Loucy (cell line): ENCODE data around the gene PER2.
"Not testable (repeated sequence)": the region's sequence is repeated elsewhere in the genome, so short reads cannot be mapped to it uniquely, and the experiment has no call there.

Source experiments
- H2AFZ ChIP-seq: fragments of 200-600 bp; sonication (generic); 2 replicates; pipeline ENCODE4 v1.6.0; 2016; ENCODE audit warnings: antibody characterized with exemption, mild to moderate bottlenecking, low read length, moderate library complexity
- H3F3A ChIP-seq: fragments of 200-600 bp; 2 replicates; pipeline ENCODE4 v1.6.0; 2016; ENCODE audit warnings: antibody characterized with exemption, low read depth, mild to moderate bottlenecking
- H3K27me3 ChIP-seq: fragments of 200-600 bp; sonication (generic); 2 replicates; pipeline ENCODE4 v1.6.1; 2014; ENCODE audit warnings: low read length, mild to moderate bottlenecking; ENCODE audit not compliant: insufficient read depth, poor library complexity, severe bottlenecking
- H3K36me3 ChIP-seq: fragments of 200-600 bp; sonication (generic); 2 replicates; pipeline ENCODE4 v1.6.1; 2016; ENCODE audit warnings: low read length; ENCODE audit not compliant: insufficient read depth
- H3K4me1 ChIP-seq: fragments of 200-600 bp; sonication (generic); 2 replicates; pipeline ENCODE4 v1.5.1; 2014; ENCODE audit warnings: low read length, mild to moderate bottlenecking; ENCODE audit not compliant: insufficient read depth, poor library complexity, severe bottlenecking
- H3K4me2 ChIP-seq: fragments of 200-600 bp; sonication (generic); 2 replicates; pipeline ENCODE4 v1.6.0; 2014; ENCODE audit warnings: antibody characterized with exemption, low read length, low read depth, mild to moderate bottlenecking; ENCODE audit not compliant: poor library complexity, severe bottlenecking
- H3K4me3 ChIP-seq: fragments of 200-600 bp; sonication (generic); 2 replicates; pipeline ENCODE4 v1.5.1; 2014; ENCODE audit warnings: low read length, mild to moderate bottlenecking, mixed read lengths; ENCODE audit not compliant: poor library complexity, severe bottlenecking
- H3K79me2 ChIP-seq: fragments of 200-600 bp; sonication (generic); 2 replicates; pipeline ENCODE4 v1.6.1; 2014; ENCODE audit warnings: low read length; ENCODE audit not compliant: insufficient read depth
- H3K9ac ChIP-seq: fragments of 200-600 bp; sonication (generic); 2 replicates; pipeline ENCODE4 v1.6.0; 2014; ENCODE audit warnings: mild to moderate bottlenecking, low read depth, low read length, moderate library complexity; ENCODE audit not compliant: poor library complexity, severe bottlenecking
- H3K9me2 ChIP-seq: fragments of 200-600 bp; sonication (generic); replicated peaks from 2 replicates; pipeline ENCODE4 v1.6.1; 2016; ENCODE audit warnings: low read depth, low read length, mixed read lengths
- H3K9me3 ChIP-seq: fragments of 200-600 bp; sonication (generic); 2 replicates; pipeline ENCODE4 v1.6.1; 2014; ENCODE audit warnings: mild to moderate bottlenecking, antibody characterized with exemption, low read length, low read depth; ENCODE audit not compliant: insufficient read depth
- H4K20me1 ChIP-seq: fragments of 200-600 bp; sonication (generic); 2 replicates; pipeline ENCODE4 v1.6.0; 2014; ENCODE audit warnings: antibody characterized with exemption, low read length, mild to moderate bottlenecking; ENCODE audit not compliant: insufficient read depth, poor library complexity, severe bottlenecking
- EZH2phosphoT487 ChIP-seq: fragments of 200-600 bp; IDR thresholded peaks from 2 replicates; pipeline ENCODE4 v1.6.1; 2018; ENCODE audit warnings: antibody characterized with exemption, mild to moderate bottlenecking, moderate library complexity, borderline replicate concordance
- TF ChIP-seq, protein P1 (sequence below): fragments of 200-600 bp; sonication (generic); conservative IDR thresholded peaks from 2 replicates; pipeline ENCODE4 v1.5.1; 2014; ENCODE audit warnings: mild to moderate bottlenecking, antibody characterized with exemption, low read length

Gene PER2

DNA sequence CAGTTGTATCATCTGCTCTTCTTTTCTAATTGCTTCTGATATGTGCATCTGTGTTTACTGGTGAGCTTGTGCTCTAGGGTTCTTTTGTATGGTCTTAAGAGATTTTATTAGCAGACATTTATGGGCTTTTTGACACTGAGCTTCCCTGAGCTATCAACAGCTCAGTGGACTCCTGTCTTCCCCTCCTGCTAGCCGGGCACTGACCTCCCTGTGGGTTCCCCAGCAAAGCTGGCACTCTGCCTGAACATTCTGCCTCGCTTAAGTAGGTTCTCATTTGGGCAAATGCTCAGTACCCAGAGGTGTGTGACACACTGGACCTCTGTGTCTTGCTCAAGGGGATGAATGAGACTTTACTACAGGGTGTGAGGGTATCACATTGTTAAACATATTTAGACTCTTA, 47.7 kb upstream of the PER2 start:
- no peak overlapping the region for H3K9ac ChIP-seq
- TF ChIP-seq, protein P1, sequence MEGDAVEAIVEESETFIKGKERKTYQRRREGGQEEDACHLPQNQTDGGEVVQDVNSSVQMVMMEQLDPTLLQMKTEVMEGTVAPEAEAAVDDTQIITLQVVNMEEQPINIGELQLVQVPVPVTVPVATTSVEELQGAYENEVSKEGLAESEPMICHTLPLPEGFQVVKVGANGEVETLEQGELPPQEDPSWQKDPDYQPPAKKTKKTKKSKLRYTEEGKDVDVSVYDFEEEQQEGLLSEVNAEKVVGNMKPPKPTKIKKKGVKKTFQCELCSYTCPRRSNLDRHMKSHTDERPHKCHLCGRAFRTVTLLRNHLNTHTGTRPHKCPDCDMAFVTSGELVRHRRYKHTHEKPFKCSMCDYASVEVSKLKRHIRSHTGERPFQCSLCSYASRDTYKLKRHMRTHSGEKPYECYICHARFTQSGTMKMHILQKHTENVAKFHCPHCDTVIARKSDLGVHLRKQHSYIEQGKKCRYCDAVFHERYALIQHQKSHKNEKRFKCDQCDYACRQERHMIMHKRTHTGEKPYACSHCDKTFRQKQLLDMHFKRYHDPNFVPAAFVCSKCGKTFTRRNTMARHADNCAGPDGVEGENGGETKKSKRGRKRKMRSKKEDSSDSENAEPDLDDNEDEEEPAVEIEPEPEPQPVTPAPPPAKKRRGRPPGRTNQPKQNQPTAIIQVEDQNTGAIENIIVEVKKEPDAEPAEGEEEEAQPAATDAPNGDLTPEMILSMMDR, result no peak
- no peak for TF ChIP-seq EZH2phosphoT487
- no peaks in the 10 kb centered on the region for H4K20me1 ChIP-seq
- no peak overlapping the region for H2AFZ ChIP-seq
- H3K4me2 ChIP-seq, result no peak overlapping the region
- H3K4me3 ChIP-seq, result no peak overlapping the region
- H3K4me1 ChIP-seq, result peaks cover 9% of the 10 kb centered on the region
- no peaks in the 10 kb centered on the region for H3F3A ChIP-seq
- H3K27me3 ChIP-seq, result no peaks in the 10 kb centered on the region
- H3K9me3 ChIP-seq, result no peaks in the 10 kb centered on the region
- no peaks in the 10 kb centered on the region for H3K79me2 ChIP-seq
- no peaks in the 10 kb centered on the region for H3K9me2 ChIP-seq
- no peaks in the 10 kb centered on the region for H3K36me3 ChIP-seq

DNA sequence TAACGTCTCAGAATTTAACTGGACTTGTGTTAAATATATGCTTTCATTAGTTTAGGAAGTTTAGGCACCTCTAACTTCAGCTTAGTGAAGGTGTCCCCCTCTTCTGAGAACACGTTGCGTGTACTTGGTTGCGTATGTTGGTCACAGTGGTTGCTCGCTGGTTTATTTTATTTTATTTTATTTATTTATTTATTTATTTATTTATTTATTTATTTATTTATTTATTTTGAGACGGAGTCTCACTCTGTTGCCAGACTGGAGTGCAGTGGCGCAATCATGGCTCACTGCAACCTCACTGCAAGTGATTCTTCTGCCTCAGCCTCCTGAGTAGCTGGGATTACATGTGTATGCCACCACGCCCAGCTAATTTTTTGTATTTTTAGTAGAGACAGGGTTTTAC, 47.2 kb upstream of the PER2 start:
- H3K9ac ChIP-seq, H3K27me3 ChIP-seq, H2AFZ ChIP-seq, H3K4me3 ChIP-seq, H3K9me3 ChIP-seq, H3K4me1 ChIP-seq, H3K79me2 ChIP-seq, H3K36me3 ChIP-seq, H4K20me1 ChIP-seq, H3F3A ChIP-seq, H3K4me2 ChIP-seq, H3K9me2 ChIP-seq: not testable (repeated sequence)

DNA sequence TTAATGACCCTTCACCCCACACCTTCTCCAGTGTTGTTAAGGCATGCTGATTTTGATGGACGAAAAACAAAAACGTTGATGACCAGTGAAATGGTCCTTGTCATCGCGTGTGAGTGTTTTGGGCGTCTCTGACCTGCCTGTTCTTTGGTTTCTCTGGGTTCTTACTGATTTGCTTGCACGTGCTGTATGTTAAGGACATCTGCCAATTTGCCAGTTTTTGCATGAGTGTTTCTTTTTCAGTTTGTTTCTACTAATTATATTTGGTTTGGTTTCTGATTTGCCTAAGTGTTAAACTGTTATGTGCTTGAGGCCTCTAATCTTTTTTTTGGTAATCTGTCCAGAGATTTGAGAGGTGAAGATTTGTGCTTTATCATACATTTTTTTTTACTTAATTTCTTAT, 46.5 kb upstream of the PER2 start:
- H2AFZ ChIP-seq, result no peak overlapping the region
- no peaks in the 10 kb centered on the region for H3F3A ChIP-seq
- H3K79me2 ChIP-seq, result no peaks in the 10 kb centered on the region
- no peaks in the 10 kb centered on the region for H3K9me3 ChIP-seq
- H4K20me1 ChIP-seq, result no peaks in the 10 kb centered on the region
- TF ChIP-seq EZH2phosphoT487, result no peak
- TF ChIP-seq, protein P1, result no peak
- no peaks in the 10 kb centered on the region for H3K9me2 ChIP-seq
- H3K4me3 ChIP-seq, result no peak overlapping the region
- H3K4me1 ChIP-seq, result peaks cover 9% of the 10 kb centered on the region
- H3K36me3 ChIP-seq, result no peaks in the 10 kb centered on the region
- no peaks in the 10 kb centered on the region for H3K27me3 ChIP-seq
- H3K4me2 ChIP-seq, result no peak overlapping the region
- no peak overlapping the region for H3K9ac ChIP-seq

DNA sequence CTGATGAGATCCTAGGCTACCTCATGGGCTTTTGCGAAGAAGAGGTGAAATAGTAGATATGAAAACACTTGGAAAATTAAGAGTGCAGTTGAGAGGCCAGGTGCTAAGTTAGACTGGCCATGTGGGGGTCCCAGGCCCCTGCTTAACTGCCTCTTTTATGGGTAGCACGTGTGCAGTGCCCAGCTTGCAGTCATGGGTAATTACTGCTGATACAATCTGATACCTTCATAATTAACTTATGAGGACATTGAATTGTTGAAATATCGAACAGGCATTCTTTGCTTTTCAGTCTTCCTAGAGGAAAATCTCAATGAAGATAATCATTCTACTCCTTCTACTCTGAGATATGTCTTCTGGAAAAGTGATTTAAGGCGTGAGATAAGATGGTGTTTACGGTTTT, 43.5 kb upstream of the PER2 start:
- Histone ChIP-seq H3K79me2 (no peaks in the 10 kb centered on the region), H3F3A (no peaks in the 10 kb centered on the region), H3K4me3 (no peak overlapping the region), H3K36me3 (0 out of 2 replicates have a peak, but pooled peaks cover 5% of the 10 kb centered on the region), H3K4me1 (no peaks in the 10 kb centered on the region), H3K9ac (no peak overlapping the region), H3K9me3 (no peaks in the 10 kb centered on the region), H3K9me2 (no peaks in the 10 kb centered on the region), H4K20me1 (no peaks in the 10 kb centered on the region), H2AFZ (no peak overlapping the region), H3K4me2 (no peak overlapping the region), H3K27me3 (no peaks in the 10 kb centered on the region)
- TF ChIP-seq, protein P1, result no peak
- TF ChIP-seq EZH2phosphoT487, result no peak
